H1 (cell line): ENCODE data around the gene TMBIM4. TPM values are rescaled to one million over a fixed set of nuclear protein-coding genes. Genes with fewer than 3 reads are reported as not detected.

Source experiments
- CTCF ChIA-PET: fragments of 300-600 bp; sonication (Branson Sonifier 250); formaldehyde crosslinking; loops from one replicate; lab custom pipeline; 2021; ENCODE audit not compliant: partially characterized antibody; lab: Charles Lee
- POLR2A ChIA-PET: fragments of 300-600 bp; sonication (Branson Sonifier 250); formaldehyde crosslinking; loops from one replicate; lab custom pipeline; 2021; ENCODE audit warnings: inconsistent platforms; ENCODE audit not compliant: partially characterized antibody; lab: Charles Lee
- DNase-seq, 2 experiments: peaks; one replicate each; pipeline versions ENCODE4 v3.0.0 to v3.0.0-alpha.2; 2010 to 2022; ENCODE audit warnings: low spot score in 2 of 2, low read depth in 1 of 2, mixed read lengths in 1 of 2
- FAIRE-seq: peaks from 2 replicates; lab custom pipeline; 2011; peaks lifted over from hg19 to GRCh38; lab: Jason Lieb, UNC
- H2AFZ ChIP-seq: 2 replicates; pipeline ENCODE4 v1.8.1; 2012; ENCODE audit warnings: low read length, inconsistent platforms
- H2AK5ac ChIP-seq: 2 replicates; pipeline ENCODE4 v1.6.1; 2013; ENCODE audit warnings: low read depth, low read length
- H2BK120ac ChIP-seq: replicated peaks from 2 replicates; pipeline ENCODE3; 2013; ENCODE audit warnings: low read depth, low read length, inconsistent platforms
- H2BK12ac ChIP-seq: 2 replicates; pipeline ENCODE4 v1.6.1; 2013; ENCODE audit warnings: low read depth, low read length
- H2BK15ac ChIP-seq: 2 replicates; pipeline ENCODE4 v1.6.1; 2013; ENCODE audit warnings: low read length
- H2BK20ac ChIP-seq: 2 replicates; pipeline ENCODE4 v1.6.1; 2013; ENCODE audit warnings: low read length
- H2BK5ac ChIP-seq: 2 replicates; pipeline ENCODE4 v1.6.1; 2013; ENCODE audit warnings: low read depth, low read length
- H3K14ac ChIP-seq: 2 replicates; pipeline ENCODE4 v1.6.1; 2013; ENCODE audit warnings: inconsistent platforms; ENCODE audit not compliant: insufficient read length
- H3K18ac ChIP-seq: 2 replicates; pipeline ENCODE4 v1.6.1; 2013; ENCODE audit warnings: low read length; ENCODE audit errors: extremely low read depth
- H3K23ac ChIP-seq: 2 replicates; pipeline ENCODE4 v1.6.1; 2013; ENCODE audit warnings: inconsistent platforms; ENCODE audit not compliant: insufficient read length
- H3K23me2 ChIP-seq: 2 replicates; pipeline ENCODE4 v1.6.1; 2013; ENCODE audit warnings: low read depth, low read length
- H3K27ac ChIP-seq: 2 replicates; pipeline ENCODE4 v1.6.1; 2011; ENCODE audit warnings: low read depth, low read length, inconsistent platforms
- H3K27me3 ChIP-seq, 4 experiments: replicated peaks in 1 of 4; 1 replicate in 1 of 4; 2 replicates in 3 of 4; pipeline versions ENCODE4 v1.6.1 to v1.8.1; 2011 to 2013; ENCODE audit warnings: low read length in 3 of 4, mild to moderate bottlenecking in 3 of 4, inconsistent platforms in 2 of 4, mixed read lengths in 2 of 4, moderate library complexity in 1 of 4; ENCODE audit not compliant: control insufficient read depth in 3 of 4, insufficient read depth in 3 of 4; ENCODE audit errors: extremely low read depth in 1 of 4
- H3K36me3 ChIP-seq, 4 experiments: 2 replicates each; pipeline versions ENCODE4 v1.6.1 to v1.8.1; 2011 to 2013; ENCODE audit warnings: mild to moderate bottlenecking in 4 of 4, low read length in 3 of 4, moderate library complexity in 2 of 4, control low read depth in 1 of 4, inconsistent platforms in 1 of 4; ENCODE audit not compliant: insufficient read depth in 4 of 4, control insufficient read depth in 2 of 4
- H3K4ac ChIP-seq: replicated peaks from 2 replicates; pipeline ENCODE3; 2013; ENCODE audit warnings: low read length, low read depth, mixed read lengths, inconsistent platforms; ENCODE audit not compliant: insufficient read length
- H3K4me1 ChIP-seq, 4 experiments: replicated peaks in 1 of 4; 1 replicate in 1 of 4; 2 replicates in 3 of 4; pipeline versions ENCODE4 v1.6.1 to v1.8.1; 2011 to 2013; ENCODE audit warnings: low read length in 3 of 4, inconsistent platforms in 2 of 4, mixed read lengths in 1 of 4; ENCODE audit not compliant: insufficient read depth in 4 of 4, control insufficient read depth in 3 of 4
- H3K4me2 ChIP-seq, 2 experiments: 2 replicates each; pipeline versions ENCODE4 v1.6.1 to v1.8.1; 2011 to 2013; ENCODE audit warnings: low read depth in 2 of 2, low read length in 2 of 2, control low read depth in 1 of 2, inconsistent platforms in 1 of 2, mild to moderate bottlenecking in 1 of 2; ENCODE audit not compliant: insufficient read depth in 1 of 2
- H3K4me3 ChIP-seq, 4 experiments: fragments of 200-600, 300-600 bp in 1 of 4; sonication (generic), shearing (Covaris generic), sonication (Bioruptor Twin) in 1 of 4; 2 replicates each; pipeline versions ENCODE4 v1.5.1 to v1.8.1; 2011 to 2016; ENCODE audit warnings: low read length in 4 of 4, low read depth in 3 of 4, control low read depth in 2 of 4, inconsistent platforms in 2 of 4, mild to moderate bottlenecking in 2 of 4, mixed read lengths in 1 of 4, moderate library complexity in 1 of 4; ENCODE audit not compliant: insufficient read depth in 2 of 4; ENCODE audit errors: extremely low read depth in 1 of 4
- H3K56ac ChIP-seq: replicated peaks from 2 replicates; pipeline ENCODE3; 2013; ENCODE audit warnings: low read depth, mild to moderate bottlenecking, mixed read lengths, low read length, inconsistent platforms; ENCODE audit not compliant: insufficient read length
- H3K79me1 ChIP-seq: 2 replicates; pipeline ENCODE4 v1.6.1; 2013; ENCODE audit warnings: low read depth, low read length, control low read depth
- H3K79me2 ChIP-seq, 2 experiments: 2 replicates each; pipeline versions ENCODE4 v1.6.1 to v1.8.1; 2012 to 2013; ENCODE audit warnings: low read length in 2 of 2, mild to moderate bottlenecking in 2 of 2, inconsistent platforms in 1 of 2; ENCODE audit not compliant: insufficient read depth in 2 of 2, control insufficient read depth in 1 of 2
- H3K9ac ChIP-seq, 4 experiments: replicated peaks in 1 of 4; 1 replicate in 1 of 4; 2 replicates in 3 of 4; pipeline versions ENCODE4 v1.6.1 to v1.8.1; 2011 to 2013; ENCODE audit warnings: low read depth in 3 of 4, low read length in 3 of 4, control low read depth in 2 of 4, mild to moderate bottlenecking in 2 of 4, moderate library complexity in 2 of 4, inconsistent platforms in 1 of 4; ENCODE audit errors: extremely low read depth in 1 of 4
- H3K9me3 ChIP-seq, 2 experiments: 2 replicates each; pipeline versions ENCODE4 v1.6.1 to v1.8.1; 2012 to 2013; ENCODE audit warnings: mild to moderate bottlenecking in 2 of 2, moderate library complexity in 2 of 2, control low read depth in 1 of 2, inconsistent platforms in 1 of 2, low read depth in 1 of 2, low read length in 1 of 2, mixed read lengths in 1 of 2; ENCODE audit not compliant: insufficient read depth in 2 of 2
- H4K20me1 ChIP-seq, 2 experiments: replicated peaks in 1 of 2; 2 replicates each; pipeline versions ENCODE3 to v1.8.1; 2011 to 2013; ENCODE audit warnings: inconsistent platforms in 2 of 2, low read length in 2 of 2, mild to moderate bottlenecking in 1 of 2; ENCODE audit not compliant: insufficient read depth in 2 of 2, control insufficient read depth in 1 of 2
- H4K5ac ChIP-seq: 2 replicates; pipeline ENCODE4 v1.6.1; 2013; ENCODE audit warnings: low read length, low read depth, mixed read lengths, inconsistent platforms; ENCODE audit not compliant: insufficient read length
- H4K8ac ChIP-seq: 2 replicates; pipeline ENCODE4 v1.8.0; 2013; ENCODE audit warnings: mild to moderate bottlenecking, moderate library complexity, low read length, inconsistent platforms; ENCODE audit not compliant: insufficient read depth; ENCODE audit errors: extremely low read depth
- H4K91ac ChIP-seq: replicated peaks from 2 replicates; pipeline ENCODE3; 2013; ENCODE audit warnings: low read length, mixed read lengths, inconsistent platforms; ENCODE audit not compliant: insufficient read length
- CHD2 ChIP-seq: IDR thresholded peaks from 2 replicates; pipeline ENCODE4 v1.6.1; 2012; ENCODE audit warnings: low read length, improper control_type of control experiment
- WGBS, 2 experiments: shearing (Covaris generic) in 1 of 2; methylation state at CpG; one replicate each; pipeline versions ENCODE4 v1.1.6 to v1.1.7; 2013 to 2015; ENCODE audit warnings: low lambda C conversion rate in 2 of 2, mixed read lengths in 2 of 2, inconsistent platforms in 1 of 2, low coverage in 1 of 2, missing lambda C conversion rate in 1 of 2; ENCODE audit not compliant: insufficient replicate concordance in 2 of 2, insufficient coverage in 1 of 2, insufficient read length in 1 of 2; ENCODE audit errors: extremely low coverage in 1 of 2, missing lambda C conversion rate in 1 of 2; 5-methylcytosine and 5-hydroxymethylcytosine counted together
- polyA plus RNA-seq, 7 experiments: library from polyadenylated mRNA; depleted of rRNA in 3 of 7; stranded (reverse) in 5 of 7; unstranded in 2 of 7; fragments of >200 nt in 5 of 7; fragments of 200-250 nt in 2 of 7; gene quantifications; 1 replicate in 5 of 7; 2 replicates in 1 of 7; 4 replicates in 1 of 7; pipeline versions ENCODE4 v1.2.1 to v1.2.3, GENCODE V29; 2011 to 2013; ENCODE audit warnings: missing spikeins in 2 of 7, mixed read lengths in 2 of 7
- total RNA-seq: library from RNA; stranded (reverse); fragmentation: NEBNext Ultra II Directional; extraction: Animal tissue kit (Norgen Biotek cat#: 25700); gene quantifications from 2 replicates; pipeline ENCODE4 v1.2.1, GENCODE V29; 2021

The TMBIM4 gene
- total and polyA plus RNA-seq, 2 of the 8 experiments (the other 6 are each of a cell fraction or from before 2014, with no cell fraction given), result 12.8 to 46.6 TPM

GRCh38 chr12:66127650-66128049, 42.1 kb downstream of the TMBIM4 start:
- WGBS, 2 experiments, result 93% methylated on average over 1 of the region's 1 CpG; no CpG with 5 or more reads in 1 of the 2 experiments
- 0 out of 7 replicates have a peak, but pooled peaks cover 0 to 3% (median 0%) of the 10 kb centered on the region in 4 experiments for H3K4me1 ChIP-seq
- no peaks in the 10 kb centered on the region for H3K9me3 ChIP-seq
- peaks cover 5 to 33% of the 10 kb centered on the region in 2 experiments for H3K79me2 ChIP-seq
- no peak overlapping the region for H3K4ac ChIP-seq
- H3K14ac ChIP-seq, result no peak overlapping the region
- H3K27ac ChIP-seq, result no peak overlapping the region
- peaks cover 0 to 35% (median 5%) of the 10 kb centered on the region in 4 experiments; a peak in 4 of 8 replicates for H3K36me3 ChIP-seq
- no peak overlapping the region for H3K4me3 ChIP-seq
- H2BK120ac ChIP-seq, result no peak overlapping the region
- no peak for FAIRE-seq
- no peak overlapping the region for H2BK5ac ChIP-seq
- no peak overlapping the region for H3K18ac ChIP-seq
- ChIA-PET CTCF (no interaction called here), POLR2A (no interaction called here)
- no peak overlapping the region for H4K5ac ChIP-seq
- H3K4me2 ChIP-seq, result no peak overlapping the region
- H4K8ac ChIP-seq, result no peak overlapping the region
- no peak overlapping the region for H3K56ac ChIP-seq
- DNase-seq, result no peak
- peaks cover 0 to 2% of the 10 kb centered on the region in 2 experiments for H4K20me1 ChIP-seq
- peaks cover 6% of the 10 kb centered on the region for H3K79me1 ChIP-seq
- H3K23ac ChIP-seq, result no peak overlapping the region
- no peak overlapping the region for H2BK12ac ChIP-seq
- H4K91ac ChIP-seq, result no peak overlapping the region
- TF ChIP-seq CHD2, result no peak
- H3K9ac ChIP-seq, result no peak overlapping the region
- no peaks in the 10 kb centered on the region for H3K27me3 ChIP-seq
- H2AK5ac ChIP-seq, result no peak overlapping the region
- no peak overlapping the region for H2BK15ac ChIP-seq
- no peak overlapping the region for H2AFZ ChIP-seq
- H2BK20ac ChIP-seq, result no peak overlapping the region
- peaks cover 14% of the 10 kb centered on the region for H3K23me2 ChIP-seq
